Neural crest cell (in vitro differentiated cells): ENCODE measurements around the gene C20orf173. TPM values are rescaled to one million over a fixed set of nuclear protein-coding genes. Genes with fewer than 3 reads are reported as not detected.

Experiments used
- DNase-seq: peaks from one replicate; pipeline ENCODE4 v3.0.0; 2021; ENCODE audit warnings: low read depth, mixed read lengths, low spot score
- H3K27ac Mint-ChIP-seq: one replicate; pipeline ENCODE4 v1.8.0; 2021; ENCODE audit warnings: mild to moderate bottlenecking, mixed read lengths; ENCODE audit not compliant: unreplicated experiment
- H3K27me3 Mint-ChIP-seq: 2 replicates; pipeline ENCODE4 v1.8.0; 2021; ENCODE audit warnings: low read depth, mild to moderate bottlenecking, mixed read lengths
- H3K36me3 Mint-ChIP-seq: 2 replicates; pipeline ENCODE4 v1.8.0; 2021; ENCODE audit warnings: low read depth, mild to moderate bottlenecking, mixed read lengths
- H3K4me1 Mint-ChIP-seq: 2 replicates; pipeline ENCODE4 v1.8.0; 2021; ENCODE audit warnings: mixed read lengths
- H3K4me3 Mint-ChIP-seq: one replicate; pipeline ENCODE4 v1.8.0; 2021; ENCODE audit warnings: mild to moderate bottlenecking, mixed read lengths
- H3K9me3 Mint-ChIP-seq: 2 replicates; pipeline ENCODE4 v1.8.0; 2021; ENCODE audit warnings: mixed read lengths
- CTCF ChIP-seq: fragments of 200-600 bp; sonication (generic); conservative IDR thresholded peaks from 2 replicates; pipeline ENCODE4 v1.5.0; 2021; ENCODE audit warnings: antibody characterized with exemption, mild to moderate bottlenecking
- total RNA-seq: library from RNA; stranded (reverse); gene quantifications from 2 replicates; pipeline ENCODE4 v1.2.1, GENCODE V29; 2021

The C20orf173 gene
- total RNA-seq, 1 donor from 2014 or later = not detected

DNA sequence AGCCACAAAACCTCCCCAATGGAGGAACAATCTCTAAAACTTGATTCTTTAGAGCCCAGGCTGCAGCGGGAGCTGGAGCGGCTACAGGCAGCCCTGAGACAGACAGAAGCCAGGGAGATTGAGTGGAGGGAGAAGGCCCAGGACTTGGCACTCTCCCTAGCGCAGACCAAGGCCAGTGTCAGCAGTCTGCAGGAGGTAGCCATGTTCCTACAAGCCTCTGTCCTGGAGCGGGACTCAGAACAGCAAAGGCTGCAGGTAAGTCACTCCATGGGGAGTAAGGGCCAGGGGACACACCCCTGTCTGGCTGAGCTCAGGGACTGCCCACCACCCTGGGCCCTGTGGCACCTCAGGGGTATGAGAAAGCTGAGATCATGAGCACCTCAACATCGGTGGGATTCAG is 24.7 kb downstream of the C20orf173 start:
- no peak for TF ChIP-seq CTCF
- peak overlapping the region; percentile 91 for H3K27ac Mint-ChIP-seq
- H3K36me3 Mint-ChIP-seq = peaks cover 19% of the 10 kb centered on the region
- no peaks in the 10 kb centered on the region for H3K9me3 Mint-ChIP-seq
- no peak overlapping the region for H3K4me3 Mint-ChIP-seq
- H3K4me1 Mint-ChIP-seq = no peaks in the 10 kb centered on the region
- no peaks in the 10 kb centered on the region for H3K27me3 Mint-ChIP-seq
- DNase-seq = no peak

- no peak for TF ChIP-seq CTCF
- H3K27me3 Mint-ChIP-seq = no peaks in the 10 kb centered on the region
- no peaks in the 10 kb centered on the region for H3K4me1 Mint-ChIP-seq
- no peaks in the 10 kb centered on the region for H3K9me3 Mint-ChIP-seq
- no peak overlapping the region for H3K4me3 Mint-ChIP-seq
- H3K36me3 Mint-ChIP-seq = peaks cover 19% of the 10 kb centered on the region
- no peak for DNase-seq
- peak overlapping the region; percentile 73 for H3K27ac Mint-ChIP-seq
These were observed 25.5 kb downstream of the C20orf173 start for GRCh38 chr20:35503841-35504561.

DNA sequence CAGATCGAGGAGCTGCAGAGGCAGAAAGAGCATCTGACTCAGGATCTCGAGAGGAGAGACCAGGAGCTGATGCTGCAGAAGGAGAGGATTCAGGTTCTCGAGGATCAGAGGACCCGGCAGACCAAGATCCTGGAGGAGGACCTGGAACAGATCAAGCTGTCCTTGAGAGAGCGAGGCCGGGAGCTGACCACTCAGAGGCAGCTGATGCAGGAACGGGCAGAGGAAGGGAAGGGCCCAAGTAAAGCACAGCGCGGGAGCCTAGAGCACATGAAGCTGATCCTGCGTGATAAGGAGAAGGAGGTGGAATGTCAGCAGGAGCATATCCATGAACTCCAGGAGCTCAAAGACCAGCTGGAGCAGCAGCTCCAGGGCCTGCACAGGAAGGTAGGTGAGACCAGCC is 26.2 kb downstream of the C20orf173 start:
- TF ChIP-seq CTCF = no peak
- H3K27me3 Mint-ChIP-seq = no peaks in the 10 kb centered on the region
- H3K4me1 Mint-ChIP-seq = no peaks in the 10 kb centered on the region
- H3K9me3 Mint-ChIP-seq = no peaks in the 10 kb centered on the region
- H3K27ac Mint-ChIP-seq = no peak overlapping the region
- DNase-seq = no peak
- H3K36me3 Mint-ChIP-seq = peaks cover 19% of the 10 kb centered on the region
- no peak overlapping the region for H3K4me3 Mint-ChIP-seq

DNA sequence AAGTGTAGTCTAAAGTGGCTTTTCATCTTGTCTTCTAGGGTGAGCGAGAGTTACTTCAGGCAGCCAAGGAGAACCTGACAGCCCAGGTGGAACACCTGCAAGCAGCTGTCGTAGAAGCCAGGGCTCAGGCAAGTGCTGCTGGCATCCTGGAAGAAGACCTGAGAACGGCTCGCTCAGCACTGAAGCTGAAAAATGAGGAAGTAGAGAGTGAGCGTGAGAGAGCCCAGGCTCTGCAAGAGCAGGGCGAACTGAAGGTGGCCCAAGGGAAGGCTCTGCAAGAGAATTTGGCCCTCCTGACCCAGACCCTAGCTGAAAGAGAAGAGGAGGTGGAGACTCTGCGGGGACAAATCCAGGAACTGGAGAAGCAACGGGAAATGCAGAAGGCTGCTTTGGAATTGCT is 27.1 kb downstream of the C20orf173 start:
- H3K36me3 Mint-ChIP-seq = peaks cover 19% of the 10 kb centered on the region
- no peak for DNase-seq
- no peak overlapping the region for H3K4me3 Mint-ChIP-seq
- no peak overlapping the region for H3K27ac Mint-ChIP-seq
- TF ChIP-seq CTCF = no peak
- H3K4me1 Mint-ChIP-seq = no peaks in the 10 kb centered on the region
- no peaks in the 10 kb centered on the region for H3K9me3 Mint-ChIP-seq
- H3K27me3 Mint-ChIP-seq = no peaks in the 10 kb centered on the region

- H3K4me3 Mint-ChIP-seq = no peak overlapping the region
- H3K36me3 Mint-ChIP-seq = peaks cover 16% of the 10 kb centered on the region
- H3K4me1 Mint-ChIP-seq = no peaks in the 10 kb centered on the region
- TF ChIP-seq CTCF = no peak
- no peaks in the 10 kb centered on the region for H3K9me3 Mint-ChIP-seq
- H3K27me3 Mint-ChIP-seq = no peaks in the 10 kb centered on the region
- no peak for DNase-seq
- H3K27ac Mint-ChIP-seq = no peak overlapping the region
These were observed 30.2 kb downstream of the C20orf173 start for GRCh38 chr20:35499271-35499670.
